Heart right ventricle (tissue), 16 donors: ENCODE measurements around the gene SLK. TPM values are rescaled to one million over a fixed set of nuclear protein-coding genes. Genes with fewer than 3 reads are reported as not detected.

ENCODE experiments used
- ATAC-seq, 8 donors: fragments of 200-7000 bp; cut with Tn5 transposase; one replicate each; pipeline ENCODE4 v1.9.1; 2020; ENCODE audit warnings: mild to moderate bottlenecking in 8 of 8, moderate library complexity in 8 of 8, moderate number of reproducible peaks in 1 of 8
- DNase-seq, 2 donors: peaks; one replicate each; pipeline ENCODE4 v3.0.0-alpha.2; 2020
- H3K27ac ChIP-seq, 10 donors: fragments of 200-600 bp; sonication (generic) in 2 of 10; one replicate each; pipeline versions ENCODE4 v1.5.0 to v1.8.0; 2020 to 2022; ENCODE audit warnings: mild to moderate bottlenecking in 3 of 10
- H3K27me3 ChIP-seq, 7 donors: fragments of 200-600 bp; one replicate each; pipeline ENCODE4 v1.8.0; 2021 to 2022; ENCODE audit warnings: mild to moderate bottlenecking in 2 of 7
- H3K36me3 ChIP-seq, 9 donors: fragments of 200-600 bp; sonication (generic) in 1 of 9; one replicate each; pipeline versions ENCODE4 v1.5.0 to v1.8.0; 2020 to 2022; ENCODE audit warnings: mild to moderate bottlenecking in 2 of 9
- H3K4me1 ChIP-seq, 9 donors: fragments of 200-600 bp; sonication (generic) in 1 of 9; one replicate each; pipeline versions ENCODE4 v1.5.0 to v1.8.0; 2020 to 2022; ENCODE audit warnings: mild to moderate bottlenecking in 4 of 9
- H3K4me3 ChIP-seq, 10 donors: fragments of 200-600 bp; sonication (generic) in 2 of 10; one replicate each; pipeline versions ENCODE4 v1.5.0 to v1.8.0; 2020 to 2022; ENCODE audit warnings: mild to moderate bottlenecking in 7 of 10, moderate library complexity in 2 of 10
- H3K9me3 ChIP-seq, 11 donors: fragments of 200-600 bp in 10 of 11; sonication (generic) in 2 of 11; one replicate each; pipeline versions ENCODE4 v1.5.0 to v1.8.0; 2013 to 2022; ENCODE audit warnings: mild to moderate bottlenecking in 2 of 11, control low read depth in 1 of 11, moderate library complexity in 1 of 11
- CTCF ChIP-seq, 9 donors: fragments of 200-600 bp; sonication (generic) in 2 of 9; IDR thresholded peaks; one replicate each; pipeline versions ENCODE4 v1.5.0 to v1.8.0; 2021 to 2022; ENCODE audit warnings: antibody characterized with exemption in 9 of 9, mild to moderate bottlenecking in 5 of 9, moderate library complexity in 1 of 9
- WGBS, 2 donors: extraction: QIAGEN DNeasy Blood & Tissue Kit; methylation state at CpG; one replicate each; pipeline ENCODE4 v1.1.7; 2013; ENCODE audit warnings: inconsistent platforms in 1 of 2; 5-methylcytosine and 5-hydroxymethylcytosine counted together
- intact Hi-C, 10 donors: fragments of 100-400 bp; cut with DNase I; formaldehyde crosslinking; loops; one replicate each; pipeline versions ENCODE4 v1.11.1 to v1.14.2; 2022
- polyA plus RNA-seq, 2 donors: library from polyadenylated mRNA; stranded (reverse); fragments of 200-250 nt; gene quantifications; one replicate each; pipeline ENCODE4 v1.2.3, GENCODE V29; 2013
- total RNA-seq, 10 donors: library from RNA; stranded (reverse); fragmentation: NEBNext Ultra II Directional in 3 of 10; extraction: Animal tissue kit (Norgen Biotek cat#: 25700) in 3 of 10; gene quantifications; one replicate each; pipeline versions ENCODE4 v1.2.1 to v1.2.4, GENCODE V29; 2021 to 2023
- donor health status: Arrhythmogenic right ventricular cardiomyopathy.
- donor health status: ischemic (EF 13 %, LVEDD 7.1; RV severe dilation, severe dysfunction).
- donor health status: healthy with polysubstance abuse.
- donor health status: DM: no; HTN: yes; CAD: no.
- donor health status: DM: no; HTN: no; CAD: no.
- donor health status: ischemic (EF 25% LVEDD 6.9; RV normal size, moderate dysfunction).
- donor health status: ischemic (EF 25% LVEDD 5.7; RV mildly dilated, moderate dysfunction).
- donor health status: healthy.
- donor health status: DM: yes; HTN: yes; CAD: no.
- donor health status: Ischemic cardiomyopathy.
- donor health status: ischemic (EF 35%, LVEDD 5.7; RV mildly dilated, moderate dysfunction).
- donor health status: nonischemic (EF 11% LVEDD 7.7; RV severe dilation, severe dysfunction).
- donor health status: DM: yes; HTN: yes; CAD: no.
- donor health status: PGD.
- donor health status: ischemic (EF 29% LVEDD 5.4; RV normal size, mild dysfunction).
- donor health status: nonischemic (EF 23%, LVEDD 6.1; RV moderate dilation, normal function).

The SLK gene
- total and polyA plus RNA-seq, 12 donors = 11.3 to 63.6 (median 41.3) TPM

- Histone ChIP-seq H3K27ac (no peak overlapping the region), H3K36me3 (peaks cover 0 to 100% (median 43%) of the 10 kb centered on the region in 9 donors), H3K4me3 (no peak overlapping the region), H3K4me1 (no peaks in the 10 kb centered on the region), H3K9me3 (no peaks in the 10 kb centered on the region), H3K27me3 (no peaks in the 10 kb centered on the region)
- intact Hi-C loops = loop anchor here in 1 of 10 donors (10.0 kb wide), 1 partner anchor 58 kb away; no protein-coding TSS in a partner anchor
- ATAC-seq (no peak), DNase-seq (no peak)
- no peak for TF ChIP-seq CTCF (IDR thresholded peaks at IDR 0.05)
- 96 to 100% methylated on average over 1 of the region's 1 CpG for WGBS, 2 donors
These were observed 36.0 kb downstream of the SLK start for GRCh38 chr10:104002911-104003310.

- intact Hi-C loops = loop anchor here in 1 of 10 donors (10.0 kb wide), 1 partner anchor 61 kb away; no protein-coding TSS in a partner anchor
- Histone ChIP-seq H3K4me3 (no peak overlapping the region), H3K27me3 (no peaks in the 10 kb centered on the region), H3K9me3 (no peaks in the 10 kb centered on the region), H3K36me3 (peaks cover 0 to 100% (median 43%) of the 10 kb centered on the region in 9 donors), H3K27ac (no peak overlapping the region), H3K4me1 (no peaks in the 10 kb centered on the region)
- WGBS, 2 donors = 93 to 94% methylated on average over 8 of the region's 8 CpGs
- TF ChIP-seq CTCF (IDR thresholded peaks at IDR 0.05) = no peak
- no peak for ATAC-seq
- DNase-seq = no peak
These were observed 38.4 kb downstream of the SLK start for GRCh38 chr10:104005172-104005863.

GRCh38 chr10:104011904-104012303 is 45.0 kb downstream of the SLK start:
- no peaks in the 10 kb centered on the region for H3K9me3 ChIP-seq
- no peak for TF ChIP-seq CTCF (IDR thresholded peaks at IDR 0.05)
- intact Hi-C loops = no loop called here
- WGBS, 2 donors = 87 to 92% methylated on average over 2 of the region's 2 CpGs
- H3K4me3 ChIP-seq = no peak overlapping the region
- DNase-seq (no peak), ATAC-seq (no peak)
- H3K27me3 ChIP-seq = no peaks in the 10 kb centered on the region
- no peak overlapping the region for H3K27ac ChIP-seq
- H3K36me3 ChIP-seq = peaks cover 0 to 86% (median 27%) of the 10 kb centered on the region in 9 donors
- no peaks in the 10 kb centered on the region for H3K4me1 ChIP-seq

- H3K27ac ChIP-seq = no peak overlapping the region
- no peak for DNase-seq
- H3K9me3 ChIP-seq = no peaks in the 10 kb centered on the region
- ATAC-seq = no peak
- WGBS, 2 donors = 96 to 97% methylated on average over 4 of the region's 4 CpGs
- H3K4me1 ChIP-seq = no peaks in the 10 kb centered on the region
- H3K4me3 ChIP-seq = no peak overlapping the region
- peaks cover 0 to 84% (median 28%) of the 10 kb centered on the region in 9 donors for H3K36me3 ChIP-seq
- no peak for TF ChIP-seq CTCF (IDR thresholded peaks at IDR 0.05)
- H3K27me3 ChIP-seq = no peaks in the 10 kb centered on the region
- intact Hi-C loops = no loop called here
These were observed 46.5 kb downstream of the SLK start for GRCh38 chr10:104013489-104013888.
